Astrocyte of the cerebellum (primary cell): Measurements from ENCODE around the gene MLLT11.

ENCODE experiments used
- DNase-seq: peaks from one replicate; pipeline ENCODE4 v3.0.0-alpha.2; 2011; ENCODE audit warnings: low read depth
- H3K4me3 ChIP-seq: 2 replicates; pipeline ENCODE4 v1.5.1; 2011; ENCODE audit warnings: mild to moderate bottlenecking, low read depth, low read length, moderate library complexity
- in situ Hi-C: cut with HindIII; loops from 2 replicates; pipeline ENCODE4 v1.10.0; 2017; ENCODE audit warnings: low sequenced_read_pairs
- TF ChIP-seq, protein P1 (sequence below): IDR thresholded peaks from 2 replicates; pipeline ENCODE4 v1.5.1; 2012; ENCODE audit warnings: low read length, low read depth, moderate library complexity, mild to moderate bottlenecking; ENCODE audit errors: missing control alignments

The MLLT11 gene

DNA sequence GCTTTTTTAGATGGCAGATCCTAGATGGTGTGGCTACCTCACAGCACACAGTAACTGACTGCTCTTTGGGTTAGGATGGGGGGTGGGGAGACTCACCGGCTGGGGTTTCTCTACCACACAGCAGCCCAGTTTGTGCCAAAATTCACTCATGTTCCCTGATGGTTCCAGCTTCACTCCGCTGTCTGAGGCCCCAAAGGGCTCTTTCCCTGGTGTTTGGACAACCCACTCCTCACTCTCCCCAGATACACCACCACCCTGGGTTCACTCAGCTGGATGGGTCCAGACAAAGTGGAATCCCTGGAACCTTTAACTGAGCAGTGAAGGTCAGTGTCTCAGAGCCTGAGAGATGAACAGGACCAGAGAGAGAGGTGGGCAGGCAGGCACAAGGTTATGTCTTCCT is 4.6 kb upstream of the MLLT11 start:
- DNase-seq: no peak
- no peak overlapping the region for H3K4me3 ChIP-seq
- in situ Hi-C loops: no loop called here
- TF ChIP-seq, protein P1, sequence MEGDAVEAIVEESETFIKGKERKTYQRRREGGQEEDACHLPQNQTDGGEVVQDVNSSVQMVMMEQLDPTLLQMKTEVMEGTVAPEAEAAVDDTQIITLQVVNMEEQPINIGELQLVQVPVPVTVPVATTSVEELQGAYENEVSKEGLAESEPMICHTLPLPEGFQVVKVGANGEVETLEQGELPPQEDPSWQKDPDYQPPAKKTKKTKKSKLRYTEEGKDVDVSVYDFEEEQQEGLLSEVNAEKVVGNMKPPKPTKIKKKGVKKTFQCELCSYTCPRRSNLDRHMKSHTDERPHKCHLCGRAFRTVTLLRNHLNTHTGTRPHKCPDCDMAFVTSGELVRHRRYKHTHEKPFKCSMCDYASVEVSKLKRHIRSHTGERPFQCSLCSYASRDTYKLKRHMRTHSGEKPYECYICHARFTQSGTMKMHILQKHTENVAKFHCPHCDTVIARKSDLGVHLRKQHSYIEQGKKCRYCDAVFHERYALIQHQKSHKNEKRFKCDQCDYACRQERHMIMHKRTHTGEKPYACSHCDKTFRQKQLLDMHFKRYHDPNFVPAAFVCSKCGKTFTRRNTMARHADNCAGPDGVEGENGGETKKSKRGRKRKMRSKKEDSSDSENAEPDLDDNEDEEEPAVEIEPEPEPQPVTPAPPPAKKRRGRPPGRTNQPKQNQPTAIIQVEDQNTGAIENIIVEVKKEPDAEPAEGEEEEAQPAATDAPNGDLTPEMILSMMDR: no peak

DNA sequence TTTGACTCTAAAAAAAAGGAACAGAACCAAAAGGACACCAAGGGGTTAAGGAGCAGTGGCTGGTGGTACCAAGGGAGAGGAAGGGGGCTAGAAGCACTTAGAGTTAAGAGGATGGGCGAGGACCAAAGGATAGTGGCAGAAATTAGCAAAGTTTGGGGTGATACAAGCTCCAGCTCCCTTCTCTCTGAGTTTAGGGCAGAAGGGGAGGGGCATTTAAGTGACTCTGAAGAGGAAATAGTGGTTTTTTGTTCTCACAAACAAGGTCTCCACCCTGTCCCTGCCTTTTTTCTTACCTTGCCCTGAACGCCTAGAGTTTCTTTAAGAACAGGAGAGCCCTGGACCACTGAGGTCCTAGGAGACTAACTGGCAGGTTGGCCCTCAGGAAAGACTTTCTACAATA is 4.0 kb upstream of the MLLT11 start:
- DNase-seq: no peak
- in situ Hi-C loops: no loop called here

DNA sequence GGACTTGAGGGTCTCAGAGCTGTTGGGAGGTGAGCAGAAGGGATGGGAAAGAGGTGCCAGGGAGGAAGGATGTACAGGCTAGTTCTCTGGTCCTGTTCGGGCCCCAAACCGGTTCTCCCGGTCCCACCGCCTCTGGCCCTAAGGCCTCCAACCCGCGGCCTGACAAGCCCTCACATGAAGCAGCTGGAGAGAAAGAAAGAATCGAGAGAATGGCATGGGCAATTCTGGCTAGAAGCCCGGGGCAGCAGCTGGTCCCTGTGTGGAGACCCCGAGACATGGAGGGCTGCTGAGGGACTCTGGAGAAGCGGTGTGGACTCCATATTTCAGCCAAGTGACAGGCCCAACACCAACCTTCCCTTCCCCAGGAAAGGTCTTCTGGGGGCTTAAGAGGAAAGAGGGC is 1.5 kb upstream of the MLLT11 start:
- DNase-seq: no peak
- peak overlapping the region; percentile 94 for H3K4me3 ChIP-seq
- in situ Hi-C loops: no loop called here
- TF ChIP-seq, protein P1: no peak

More for the DNA sequence above, 4.0 kb upstream of the MLLT11 start:
- no peak overlapping the region for H3K4me3 ChIP-seq
- TF ChIP-seq, protein P1: no peak

DNA sequence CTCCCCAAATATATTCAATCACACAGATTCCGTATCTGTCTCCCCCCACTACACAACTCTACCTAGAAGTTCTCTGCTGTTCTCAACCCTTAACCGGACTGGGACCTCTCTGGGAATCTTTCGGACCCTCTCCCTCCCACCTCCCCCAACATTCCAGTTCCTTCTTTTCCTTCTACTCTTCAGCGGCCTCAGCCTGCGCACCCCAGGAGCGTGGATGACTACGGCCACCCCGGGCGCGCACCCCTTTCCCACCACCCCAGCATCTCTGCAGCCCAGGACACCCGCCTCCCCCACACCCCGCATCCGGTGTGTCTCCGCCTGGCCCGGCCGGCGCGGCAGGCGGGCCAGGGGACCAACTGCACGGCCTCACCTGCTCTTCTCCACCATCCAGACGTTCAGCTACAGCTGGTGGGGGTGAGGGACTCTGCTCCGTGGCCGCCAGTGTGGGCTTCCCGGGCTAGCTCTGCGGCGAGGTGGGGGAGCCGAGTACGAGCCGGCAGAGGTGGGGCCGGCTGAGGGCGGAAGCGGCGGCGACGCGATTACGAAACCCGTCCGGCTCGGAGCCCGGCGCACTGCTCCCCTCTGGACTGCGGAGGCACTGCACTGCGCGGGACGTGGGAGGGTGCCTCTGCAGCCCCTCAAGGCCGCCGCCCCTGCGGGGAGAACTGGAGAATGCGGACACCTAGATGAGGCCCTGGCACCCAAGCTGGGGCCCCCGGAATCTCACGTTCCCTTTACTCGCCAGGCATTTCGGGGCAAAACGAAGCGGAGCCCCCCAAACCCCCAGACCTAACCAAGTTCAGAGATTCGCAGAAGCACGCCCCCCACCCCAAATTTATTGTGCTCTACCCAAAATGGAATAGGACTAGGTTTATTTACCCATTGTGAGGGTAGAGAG is 839 bp upstream of the MLLT11 start, which contains the start of gene CDC42SE1:
Gene CDC42SE1 (minus strand): TSS at position 514 of the 898 bp plus-strand sequence. CDS start 3,892 bp downstream, outside the sequence.
- in situ Hi-C loops: no loop called here
- TF ChIP-seq, protein P1: peak; percentile 79
- peak within 1 kb of the TSS; percentile 94 for H3K4me3 ChIP-seq
- peak; percentile 50 for DNase-seq

DNA sequence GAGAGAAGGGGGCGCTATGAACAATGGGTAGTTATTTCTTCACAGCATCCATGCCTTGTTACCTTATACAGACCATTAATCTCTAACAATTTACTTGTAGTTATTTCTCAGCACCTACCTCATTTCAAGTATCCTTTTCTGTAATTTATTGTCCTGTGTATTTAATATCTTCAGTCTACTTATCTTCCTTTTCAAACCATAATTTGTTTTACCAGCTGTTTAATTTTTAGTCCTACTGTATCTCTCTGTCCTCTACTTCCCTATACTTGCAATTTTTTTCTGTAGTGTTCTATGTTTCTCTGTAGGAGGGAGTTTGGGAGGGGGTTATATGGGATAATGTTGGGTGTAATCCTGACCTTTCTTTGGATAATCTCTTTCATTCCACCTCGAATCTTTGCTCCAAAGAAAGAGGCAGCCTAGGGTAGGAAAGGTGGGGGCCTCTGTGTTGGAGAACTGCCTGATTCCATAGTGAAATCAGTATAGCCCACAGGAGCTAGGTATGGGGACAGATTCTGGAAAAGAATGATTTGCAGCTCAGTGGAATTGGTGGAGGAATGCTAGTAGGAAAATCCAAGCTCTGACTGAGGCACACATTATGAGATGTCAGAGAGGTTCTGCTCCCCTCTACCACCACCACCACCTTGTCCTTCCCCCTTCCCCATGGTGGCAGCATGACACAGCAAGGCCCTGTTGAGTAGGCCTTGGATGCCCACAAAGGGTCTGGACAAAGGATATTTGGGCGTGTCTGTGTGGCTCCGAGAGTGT is 642 bp downstream of the MLLT11 start:
- DNase-seq: no peak
- TF ChIP-seq, protein P1: no peak
- in situ Hi-C loops: no loop called here
- peak overlapping the region; percentile 94 for H3K4me3 ChIP-seq

DNA sequence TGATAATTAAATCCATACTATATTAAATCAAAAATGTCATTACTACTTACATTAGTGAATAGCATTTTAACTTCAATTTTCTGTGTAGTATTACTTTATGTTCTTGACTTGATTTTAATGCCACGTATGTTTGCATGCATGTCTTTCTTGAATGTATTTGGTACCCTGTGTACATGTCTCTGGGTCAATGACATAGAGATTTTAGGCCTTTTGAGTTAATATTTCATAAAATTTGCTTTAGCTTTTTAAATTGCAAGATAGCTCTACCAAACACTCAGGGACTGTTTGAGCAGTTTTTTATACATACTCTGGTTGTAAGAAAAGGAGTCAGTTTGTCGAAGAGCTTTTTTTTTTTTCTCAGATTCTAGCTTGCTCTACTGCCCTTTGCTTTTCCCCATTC is 1.5 kb downstream of the MLLT11 start:
- peak overlapping the region; percentile 94 for H3K4me3 ChIP-seq
- in situ Hi-C loops: no loop called here
- TF ChIP-seq, protein P1: no peak
- DNase-seq: no peak
